OCI-LY3 (cell line): ENCODE data around the gene PCDHGB3.

Experiments used
- H2AFZ ChIP-seq: fragments of 200-600, 300-600 bp; shearing (Covaris generic); 2 replicates; pipeline ENCODE4 v1.6.0; 2014; ENCODE audit warnings: antibody characterized with exemption, low read depth, low read length
- H3K27ac ChIP-seq: fragments of 200-600, 300-600 bp; sonication (generic); 2 replicates; pipeline ENCODE4 v1.5.1; 2014; ENCODE audit warnings: mild to moderate bottlenecking, low read length, moderate library complexity, mixed read lengths
- H3K27me3 ChIP-seq: fragments of 200-600, 300-600 bp; sonication (generic); 2 replicates; pipeline ENCODE4 v1.6.1; 2014; ENCODE audit warnings: low read depth, low read length, mixed read lengths
- H3K36me3 ChIP-seq: fragments of 200-600, 300-600 bp; sonication (generic); replicated peaks from 2 replicates; pipeline ENCODE3; 2014; ENCODE audit warnings: low read depth, low read length, mixed read lengths
- H3K4me1 ChIP-seq: fragments of 300-600, 200-600 bp; sonication (generic); 2 replicates; pipeline ENCODE4 v1.6.1; 2014; ENCODE audit warnings: low read length, mixed read lengths
- H3K4me2 ChIP-seq: fragments of 200-600, 300-600 bp; sonication (generic); 2 replicates; pipeline ENCODE4 v1.6.1; 2014; ENCODE audit warnings: low read length, mixed read lengths
- H3K4me3 ChIP-seq: fragments of 300-600, 200-600 bp; sonication (generic); 2 replicates; pipeline ENCODE4 v1.5.1; 2014; ENCODE audit warnings: antibody characterized with exemption, mild to moderate bottlenecking, low read length, moderate library complexity
- H3K79me2 ChIP-seq: fragments of 300-600, 200-600 bp; shearing (Covaris generic); 2 replicates; pipeline ENCODE4 v1.6.1; 2014; ENCODE audit warnings: mild to moderate bottlenecking, low read length, mixed read lengths
- H3K9ac ChIP-seq: fragments of 300-600, 200-600 bp; shearing (Covaris generic); 2 replicates; pipeline ENCODE4 v1.6.0; 2014; ENCODE audit warnings: mild to moderate bottlenecking, low read length, moderate library complexity
- H3K9me3 ChIP-seq: fragments of 200-600, 300-600 bp; shearing (Covaris generic); 2 replicates; pipeline ENCODE4 v1.6.1; 2014; ENCODE audit warnings: low read length, mixed read lengths; ENCODE audit not compliant: insufficient read depth
- H4K20me1 ChIP-seq: fragments of 200-600, 300-600 bp; sonication (generic); 2 replicates; pipeline ENCODE4 v1.6.1; 2016; ENCODE audit warnings: low read length, mixed read lengths; ENCODE audit not compliant: insufficient read depth
- CTCF ChIP-seq: fragments of 200-600, 300-600 bp; sonication (generic); IDR thresholded peaks from 2 replicates; pipeline ENCODE4 v1.5.1; 2014; ENCODE audit warnings: antibody characterized with exemption, low read length, low read depth
- EZH2phosphoT487 ChIP-seq: fragments of 200-600 bp; shearing (Covaris generic); IDR thresholded peaks from 2 replicates; pipeline ENCODE4 v1.6.1; 2018; ENCODE audit warnings: antibody characterized with exemption, mixed run types, low read depth

PCDHGB3 gene

GRCh38 chr5:141369994-141370848 is at the start of gene PCDHGB3:
TSS of gene PCDHGB3 (plus strand) at chr5:141370242. CDS start at chr5:141370395, 153 bp downstream.
- peak within 1 kb of the TSS; percentile 76 for H3K4me3 ChIP-seq
- no peaks in the 10 kb centered on the region for H3K9me3 ChIP-seq
- H3K79me2 ChIP-seq, result no peaks in the 10 kb centered on the region
- H4K20me1 ChIP-seq, result no peaks in the 10 kb centered on the region
- H3K36me3 ChIP-seq, result no peaks in the 10 kb centered on the region
- no peaks in the 10 kb centered on the region for H3K27me3 ChIP-seq
- H3K27ac ChIP-seq, result no peak within 1 kb of the TSS
- peak within 1 kb of the TSS; percentile 57 for H3K9ac ChIP-seq
- no peaks in the 10 kb centered on the region for H3K4me1 ChIP-seq
- peak within 1 kb of the TSS; percentile 91 for H2AFZ ChIP-seq
- TF ChIP-seq CTCF, result peak; percentile 52
- TF ChIP-seq EZH2phosphoT487, result no peak
- peak within 1 kb of the TSS; percentile 77 for H3K4me2 ChIP-seq

- no peaks in the 10 kb centered on the region for H4K20me1 ChIP-seq
- no peaks in the 10 kb centered on the region for H3K27me3 ChIP-seq
- peaks cover 26% of the 10 kb centered on the region; the same call in 1 of the 2 replicates for H3K9me3 ChIP-seq
- H2AFZ ChIP-seq, result no peak overlapping the region
- H3K36me3 ChIP-seq, result peaks cover 25% of the 10 kb centered on the region
- TF ChIP-seq CTCF (no peak), EZH2phosphoT487 (no peak)
- peaks cover 27% of the 10 kb centered on the region for H3K4me1 ChIP-seq
- H3K79me2 ChIP-seq, result peaks cover 30% of the 10 kb centered on the region
- peak overlapping the region; percentile 43 for H3K4me3 ChIP-seq
- H3K9ac ChIP-seq, result no peak overlapping the region
- H3K27ac ChIP-seq, result peak overlapping the region; percentile 69
- peak overlapping the region; percentile 55 for H3K4me2 ChIP-seq
Observed at GRCh38 chr5:141322261-141322660, 47.8 kb upstream of the PCDHGB3 start.

DNA sequence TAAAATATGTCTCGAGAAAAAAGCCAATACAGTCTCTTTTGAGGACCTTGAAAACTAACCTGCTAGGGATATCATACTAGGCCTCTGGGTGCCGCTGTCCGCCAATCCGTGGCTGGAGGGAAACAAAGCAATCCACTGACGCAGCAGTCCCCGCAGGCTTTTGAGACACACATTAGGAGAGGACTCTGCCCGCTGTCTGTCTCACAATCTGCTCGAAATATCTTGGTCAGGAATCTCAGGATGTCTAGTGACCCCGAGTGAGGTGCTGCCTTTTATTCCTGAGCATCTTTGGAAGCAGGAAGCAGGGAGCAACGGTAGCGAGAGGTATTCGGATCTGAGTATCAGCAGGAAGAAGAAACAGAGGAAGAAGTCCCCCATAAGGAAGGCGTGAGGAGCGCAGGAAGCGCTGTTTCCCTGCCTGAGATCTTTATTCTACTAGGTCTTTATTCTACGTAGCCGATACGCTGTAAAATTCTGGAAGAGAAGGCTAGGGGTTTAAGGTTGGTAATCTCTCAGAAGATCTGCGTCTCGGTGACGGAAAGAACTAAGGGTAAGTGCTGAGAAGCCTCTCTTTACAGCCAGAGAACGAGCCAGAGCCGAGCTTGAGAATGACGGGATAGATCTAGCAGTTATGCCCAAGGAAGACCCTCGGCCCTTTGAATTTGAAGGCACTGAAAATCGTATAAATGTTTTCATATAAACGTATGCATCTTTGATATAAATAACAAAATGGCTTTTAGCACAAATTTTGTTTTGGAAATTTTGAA is 43.8 kb upstream of the PCDHGB3 start:
- Histone ChIP-seq H3K79me2 (no peaks in the 10 kb centered on the region), H3K9ac (peak overlapping the region; percentile 84), H3K36me3 (no peaks in the 10 kb centered on the region), H2AFZ (peak overlapping the region; percentile 94), H4K20me1 (no peaks in the 10 kb centered on the region), H3K9me3 (0 out of 2 replicates have a peak, but pooled peaks cover 5% of the 10 kb centered on the region), H3K27me3 (no peaks in the 10 kb centered on the region), H3K27ac (no peak overlapping the region), H3K4me1 (peaks cover 17% of the 10 kb centered on the region), H3K4me2 (peak overlapping the region; percentile 90), H3K4me3 (peak overlapping the region; percentile 90)
- TF ChIP-seq EZH2phosphoT487 (no peak), CTCF (peak; percentile 57)

DNA sequence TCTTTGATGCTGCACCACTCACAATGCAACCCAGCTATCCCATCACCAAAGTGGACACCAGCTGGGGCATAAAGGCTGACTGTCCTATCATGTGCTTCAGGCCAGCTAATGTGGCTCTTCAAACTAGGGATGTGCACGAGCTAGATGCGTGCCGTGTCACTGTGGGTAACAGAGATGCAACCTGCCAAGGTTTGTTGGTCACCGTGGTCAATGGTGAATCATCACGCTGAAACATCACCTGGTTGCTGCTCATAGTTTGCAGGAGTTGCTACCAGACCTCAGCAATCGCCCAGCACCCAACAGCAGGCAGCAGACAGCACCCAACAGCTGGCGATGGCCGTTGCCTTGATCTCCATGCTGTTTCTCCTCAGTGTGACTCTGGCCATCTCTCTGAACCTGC is 41.8 kb upstream of the PCDHGB3 start:
- peaks cover 3% of the 10 kb centered on the region; the same call in 1 of the 2 replicates for H3K4me1 ChIP-seq
- H2AFZ ChIP-seq, result no peak overlapping the region
- no peaks in the 10 kb centered on the region for H3K27me3 ChIP-seq
- H3K9me3 ChIP-seq, result no peaks in the 10 kb centered on the region
- H3K9ac ChIP-seq, result no peak overlapping the region
- TF ChIP-seq EZH2phosphoT487, result no peak
- TF ChIP-seq CTCF, result no peak
- no peaks in the 10 kb centered on the region for H3K36me3 ChIP-seq
- no peak overlapping the region for H3K27ac ChIP-seq
- no peak overlapping the region for H3K4me2 ChIP-seq
- H3K79me2 ChIP-seq, result no peaks in the 10 kb centered on the region
- H4K20me1 ChIP-seq, result no peaks in the 10 kb centered on the region
- no peak overlapping the region for H3K4me3 ChIP-seq
